Upper lobe of left lung (tissue), 6 donors: ENCODE data around the gene MIF4GD. TPM values are rescaled to one million over a fixed set of nuclear protein-coding genes. Genes with fewer than 3 reads are reported as not detected.
A peak's percentile ranks its signal among the peaks of the same experiment; 100 is the strongest.
"Not testable (repeated sequence)": the region's sequence is repeated elsewhere in the genome, so short reads cannot be mapped to it uniquely, and the experiment has no call there.

ENCODE experiments used
- ATAC-seq, 2 donors: fragments of 200-7000 bp; cut with Tn5 transposase; one replicate each; pipeline ENCODE4 v1.9.1; 2022; ENCODE audit warnings: mild to moderate bottlenecking in 2 of 2, moderate library complexity in 2 of 2; ENCODE audit not compliant: low FRiP score in 2 of 2
- DNase-seq, 2 donors: peaks; one replicate each; pipeline ENCODE4 v3.0.0-alpha.2; 2019 to 2020
- H3K27ac ChIP-seq, 4 donors: fragments of 200-600 bp; sonication (generic); one replicate each; pipeline ENCODE4 v1.5.1; 2016 to 2019
- H3K27me3 ChIP-seq, 4 donors: fragments of 200-600 bp; sonication (generic); one replicate each; pipeline ENCODE4 v1.5.1; 2017 to 2019
- H3K36me3 ChIP-seq, 4 donors: fragments of 200-600 bp; sonication (generic); one replicate each; pipeline ENCODE4 v1.5.1; 2016 to 2019
- H3K4me1 ChIP-seq, 4 donors: fragments of 200-600 bp; sonication (generic); one replicate each; pipeline ENCODE4 v1.5.1; 2018 to 2019
- H3K4me3 ChIP-seq, 4 donors: fragments of 200-600 bp; sonication (generic); one replicate each; pipeline ENCODE4 v1.5.1; 2017 to 2019; ENCODE audit warnings: mild to moderate bottlenecking in 2 of 4, moderate library complexity in 1 of 4
- H3K9me3 ChIP-seq, 4 donors: fragments of 200-600 bp; sonication (generic); one replicate each; pipeline ENCODE4 v1.5.1; 2018 to 2019
- CTCF ChIP-seq, 6 experiments: fragments of 450-650 bp in 4 of 6; fragments of 200-600 bp in 2 of 6; sonication (generic) in 2 of 6; IDR thresholded peaks; one replicate each; pipeline ENCODE4 v1.5.1; 2016 to 2019; ENCODE audit warnings: antibody characterized with exemption in 6 of 6
- EP300 ChIP-seq, 4 donors: sonication (generic); formaldehyde crosslinking; IDR thresholded peaks; one replicate each; pipeline ENCODE4 v1.5.1; 2017; ENCODE audit warnings: antibody characterized with exemption in 4 of 4, control low read depth in 2 of 4
- POLR2A ChIP-seq, 4 donors: fragments of 450-650 bp; IDR thresholded peaks; one replicate each; pipeline ENCODE4 v1.5.1; 2016 to 2017; ENCODE audit warnings: antibody characterized with exemption in 4 of 4, mild to moderate bottlenecking in 2 of 4
- POLR2AphosphoS5 ChIP-seq, 2 donors: sonication (generic); formaldehyde crosslinking; IDR thresholded peaks; one replicate each; pipeline ENCODE4 v1.5.1; 2017; ENCODE audit warnings: antibody characterized with exemption in 2 of 2
- WGBS, 2 donors: methylation state at CpG; one replicate each; pipeline ENCODE4 v1.1.5; 2017 to 2018; 5-methylcytosine and 5-hydroxymethylcytosine counted together
- total RNA-seq, 6 donors: library from RNA; depleted of rRNA in 4 of 6; stranded (reverse); fragments of >200 nt in 4 of 6; gene quantifications; one replicate each; pipeline versions ENCODE4 v1.1.0 to v1.2.1, GENCODE V29; 2016 to 2021
- donor health status: DM: no; HTN: no; CAD: no; lungs with moderate emphysema.
- donor health status: DM: no; HTN: yes; CAD: no; lungs with severe emphysema.

Gene MIF4GD
- total RNA-seq, 6 donors from 2014 or later = 19.9 to 42.8 (median 36.2) TPM

GRCh38 chr17:75285123-75285522 is 14.1 kb upstream of the MIF4GD start:
- DNase-seq (no peak), ATAC-seq (no peak)
- TF ChIP-seq POLR2AphosphoS5 (IDR thresholded peaks at IDR 0.05) (no peak), EP300 (IDR thresholded peaks at IDR 0.05) (no peak)
- WGBS, 2 donors = 83 to 90% methylated on average over 6 of the region's 6 CpGs
- peaks cover 0 to 37% (median 13%) of the 10 kb centered on the region in 4 donors for H3K36me3 ChIP-seq
- peaks cover 7 to 10% (median 9%) of the 10 kb centered on the region in 4 donors for H3K4me1 ChIP-seq
- H3K9me3 ChIP-seq = no peaks in the 10 kb centered on the region
- no peak overlapping the region for H3K4me3 ChIP-seq
- H3K27ac ChIP-seq = no peak overlapping the region
- no peaks in the 10 kb centered on the region for H3K27me3 ChIP-seq

- not testable (repeated sequence) for H3K27ac ChIP-seq, H3K4me1 ChIP-seq, DNase-seq, H3K4me3 ChIP-seq, ATAC-seq, H3K9me3 ChIP-seq, H3K27me3 ChIP-seq
- peaks cover 0 to 24% (median 12%) of the 10 kb centered on the region in 4 donors for H3K36me3 ChIP-seq
- WGBS, 2 donors = 96 to 98% methylated on average over 4 of the region's 4 CpGs
These were observed 9.2 kb upstream of the MIF4GD start for GRCh38 chr17:75280189-75280588.

GRCh38 chr17:75277664-75278071 is 6.6 kb upstream of the MIF4GD start:
- Histone ChIP-seq H3K9me3 (no peaks in the 10 kb centered on the region), H3K4me3 (peak overlapping the region in 1 of 4 donors; percentile 10), H3K27ac (peak overlapping the region; percentile 32 to 63 (median 56)), H3K36me3 (peaks cover 0 to 16% (median 7%) of the 10 kb centered on the region in 4 donors), H3K4me1 (peaks cover 0 to 13% (median under 1%) of the 10 kb centered on the region in 4 donors), H3K27me3 (no peaks in the 10 kb centered on the region)
- ATAC-seq (peak; percentile 35 to 52), DNase-seq (no peak)
- no peak for TF ChIP-seq POLR2AphosphoS5 (IDR thresholded peaks at IDR 0.05)
- TF ChIP-seq EP300 (IDR thresholded peaks at IDR 0.05) = no peak
- peak in 1 of 4 donors; percentile 21 for TF ChIP-seq POLR2A (IDR thresholded peaks at IDR 0.05)
- TF ChIP-seq CTCF (IDR thresholded peaks at IDR 0.05) = no peak
- WGBS, 2 donors = 82 to 89% methylated on average over 6 of the region's 6 CpGs

GRCh38 chr17:75273977-75274708 is 3.1 kb upstream of the MIF4GD start:
- DNase-seq = no peak

GRCh38 chr17:75272848-75273184 is 1.8 kb upstream of the MIF4GD start:
- 67 to 85% methylated on average over 3 of the region's 3 CpGs for WGBS, 2 donors

More at GRCh38 chr17:75273977-75274708, 3.1 kb upstream of the MIF4GD start:
- Histone ChIP-seq H3K36me3 (peaks cover 0 to 9% (median 0%) of the 10 kb centered on the region in 4 donors), H3K27me3 (no peaks in the 10 kb centered on the region), H3K4me1 (peaks cover 13 to 35% (median 21%) of the 10 kb centered on the region in 4 donors), H3K27ac (no peak overlapping the region), H3K9me3 (no peaks in the 10 kb centered on the region), H3K4me3 (no peak overlapping the region)
- TF ChIP-seq POLR2AphosphoS5 (IDR thresholded peaks at IDR 0.05) = no peak
- no peak for TF ChIP-seq POLR2A (IDR thresholded peaks at IDR 0.05)
- WGBS, 2 donors = 76 to 86% methylated on average over 6 to 7 of the region's 7 CpGs
- ATAC-seq = no peak

GRCh38 chr17:75271955-75272847 is 1.2 kb upstream of the MIF4GD start:
- no peaks in the 10 kb centered on the region for H3K9me3 ChIP-seq
- no peak for ATAC-seq
- H3K27me3 ChIP-seq = no peaks in the 10 kb centered on the region
- DNase-seq = peak in 1 of 2 donors; percentile 80
- peak overlapping the region; percentile 93 to 99 (median 95) for H3K27ac ChIP-seq
- TF ChIP-seq CTCF (IDR thresholded peaks at IDR 0.05) = no peak
- TF ChIP-seq POLR2A (IDR thresholded peaks at IDR 0.05) = no peak
- no peak for TF ChIP-seq POLR2AphosphoS5 (IDR thresholded peaks at IDR 0.05)
- TF ChIP-seq EP300 (IDR thresholded peaks at IDR 0.05) = no peak
- 53 to 60% methylated on average over 14 to 22 of the region's 24 CpGs for WGBS, 2 donors
- H3K36me3 ChIP-seq = peaks cover 0 to 8% (median 2%) of the 10 kb centered on the region in 4 donors
- peaks cover 13 to 35% (median 25%) of the 10 kb centered on the region in 4 donors for H3K4me1 ChIP-seq
- H3K4me3 ChIP-seq = peak overlapping the region; percentile 79 to 98 (median 92)

More at GRCh38 chr17:75272848-75273184, 1.8 kb upstream of the MIF4GD start:
- DNase-seq = no peak
- TF ChIP-seq EP300 (IDR thresholded peaks at IDR 0.05) = no peak
- Histone ChIP-seq H3K27me3 (no peaks in the 10 kb centered on the region), H3K36me3 (peaks cover 0 to 9% (median 0%) of the 10 kb centered on the region in 4 donors), H3K4me3 (no peak overlapping the region), H3K27ac (peak overlapping the region in 1 of 4 donors; percentile 95), H3K4me1 (peaks cover 13 to 34% (median 22%) of the 10 kb centered on the region in 4 donors), H3K9me3 (no peaks in the 10 kb centered on the region)
- no peak for ATAC-seq
